Activated T-cell treated with anti-CD3 and anti-CD28 coated beads, Interleukin-2, amount 50 U/mL, for 4 hours (primary cell): Measurements from ENCODE around the gene MDFIC. TPM values are rescaled to one million over a fixed set of nuclear protein-coding genes. Genes with fewer than 3 reads are reported as not detected.

ENCODE experiments used
- ATAC-seq, 2 donors: fragments of 200-7000 bp; cut with Tn5 transposase; one replicate each; pipeline ENCODE4 v1.10.0; 2021
- DNase-seq: peaks from one replicate; pipeline ENCODE4 v3.0.0-alpha.2; 2020
- H3K27me3 Mint-ChIP-seq: one replicate; pipeline ENCODE4 v1.8.0; 2021; ENCODE audit warnings: low read depth, mixed read lengths
- H3K36me3 Mint-ChIP-seq: one replicate; pipeline ENCODE4 v1.8.0; 2022; ENCODE audit warnings: mixed read lengths; ENCODE audit not compliant: insufficient read depth
- H3K4me1 Mint-ChIP-seq: one replicate; pipeline ENCODE4 v1.8.0; 2021; ENCODE audit warnings: low read depth, mixed read lengths
- H3K4me3 Mint-ChIP-seq: one replicate; pipeline ENCODE4 v1.8.0; 2021; ENCODE audit warnings: mild to moderate bottlenecking, moderate library complexity, mixed read lengths
- H3K9me3 Mint-ChIP-seq: one replicate; pipeline ENCODE4 v1.8.0; 2021; ENCODE audit warnings: mixed read lengths
- total RNA-seq, 3 donors: library from RNA; stranded (reverse); gene quantifications; one replicate each; pipeline ENCODE4 v1.2.1, GENCODE V29; 2021

The MDFIC gene
- total RNA-seq, 3 donors from 2014 or later, result 84.4 to 119 (median 98.9) TPM

DNA sequence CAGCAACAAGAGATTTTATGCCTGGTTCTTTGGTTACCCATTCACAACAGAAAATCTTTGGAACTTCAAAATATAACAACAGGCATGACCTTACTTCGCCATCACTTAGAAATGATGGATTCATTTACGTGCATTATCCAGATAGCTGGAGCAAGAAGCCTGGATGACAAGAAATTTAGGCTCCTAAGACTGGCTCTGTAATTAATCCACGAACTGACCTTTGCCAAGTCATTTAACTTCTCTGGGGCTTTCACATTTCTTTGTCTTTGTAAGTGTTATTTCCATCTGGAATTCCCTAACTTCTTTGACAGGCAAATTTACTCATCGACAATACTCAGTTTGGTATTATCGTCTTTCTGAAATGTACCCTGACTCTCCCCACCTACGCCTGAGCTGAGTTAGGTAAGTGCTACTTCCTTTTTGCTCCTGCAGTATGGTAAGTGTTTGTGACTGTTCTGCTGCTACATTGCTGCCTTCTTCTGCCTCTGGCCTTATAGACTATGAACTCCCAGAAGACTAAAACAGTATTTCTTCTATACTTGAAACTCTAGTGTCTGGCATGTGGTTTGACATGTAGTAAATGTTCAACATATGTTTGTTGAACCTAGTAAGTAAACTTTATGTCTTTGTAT, 5.5 kb upstream of the MDFIC start:
- peaks cover 6% of the 10 kb centered on the region for H3K9me3 Mint-ChIP-seq
- peak overlapping the region; percentile 70 for H3K4me3 Mint-ChIP-seq
- peaks cover 57% of the 10 kb centered on the region for H3K4me1 Mint-ChIP-seq
- peak; percentile 91 to 92 for ATAC-seq
- peak; percentile 31 for DNase-seq
- H3K27me3 Mint-ChIP-seq, result no peaks in the 10 kb centered on the region
- no peaks in the 10 kb centered on the region for H3K36me3 Mint-ChIP-seq

DNA sequence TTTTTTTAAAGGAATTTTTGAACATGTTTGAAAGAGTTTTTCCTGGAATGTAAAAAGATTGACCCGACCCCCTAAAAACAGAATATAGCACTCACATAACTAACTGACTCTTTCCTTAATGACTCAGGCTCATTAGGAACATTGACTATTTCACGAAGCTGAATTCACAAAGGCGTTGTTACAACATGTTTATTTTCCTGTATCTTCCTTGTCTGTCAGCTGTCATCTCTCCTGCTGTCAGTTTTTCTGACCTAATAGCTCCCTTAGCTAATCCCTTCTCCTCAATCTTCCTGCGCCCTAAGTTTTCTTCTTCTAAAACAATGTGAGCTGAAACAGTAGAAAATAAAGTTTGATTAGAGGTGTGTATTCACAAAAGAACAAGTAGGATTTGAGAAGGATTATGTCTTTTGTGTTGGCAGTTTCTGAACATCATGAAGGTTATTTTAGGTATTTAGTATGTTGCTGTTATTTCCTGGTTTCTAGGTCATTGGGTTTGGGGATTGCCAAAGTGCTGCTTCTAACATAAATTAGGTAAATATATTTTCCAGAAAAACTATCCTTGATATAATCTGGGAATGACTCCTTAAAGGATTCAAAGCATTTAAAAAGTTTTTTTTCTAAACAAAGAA, 4.6 kb upstream of the MDFIC start:
- Mint-ChIP-seq H3K27me3 (no peaks in the 10 kb centered on the region), H3K9me3 (peaks cover 6% of the 10 kb centered on the region)

DNA sequence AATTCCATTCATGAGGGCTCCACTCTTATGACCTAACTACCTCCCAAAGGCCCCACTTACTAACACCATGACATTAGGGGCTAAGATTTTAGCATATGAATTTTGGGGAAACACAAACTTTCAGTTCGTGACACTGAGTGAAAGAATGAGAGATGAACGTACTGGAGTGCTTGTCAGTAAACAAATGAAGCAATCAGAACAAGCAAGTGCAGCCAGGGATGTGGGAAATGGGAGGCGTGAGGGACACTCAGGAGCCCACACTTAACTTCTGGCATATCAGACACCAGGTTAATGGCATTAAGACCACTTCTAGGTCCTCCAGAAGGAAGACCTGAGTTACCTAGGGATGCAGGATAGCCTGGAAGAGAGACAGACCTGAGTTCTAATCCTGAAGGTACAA, 2.3 kb upstream of the MDFIC start:
- Mint-ChIP-seq H3K4me3 (peak overlapping the region; percentile 1), H3K9me3 (peaks cover 1% of the 10 kb centered on the region), H3K27me3 (no peaks in the 10 kb centered on the region), H3K4me1 (peaks cover 64% of the 10 kb centered on the region), H3K36me3 (peaks cover 8% of the 10 kb centered on the region)
- no peak for DNase-seq
- no peak for ATAC-seq

More for the DNA sequence above, 4.6 kb upstream of the MDFIC start:
- Mint-ChIP-seq H3K4me1 (peaks cover 62% of the 10 kb centered on the region), H3K4me3 (peak overlapping the region; percentile 70), H3K36me3 (peaks cover 2% of the 10 kb centered on the region)
- ATAC-seq (no peak), DNase-seq (no peak)

- ATAC-seq (no peak), DNase-seq (peak; percentile 18)
- H3K27me3 Mint-ChIP-seq, result no peaks in the 10 kb centered on the region
- H3K9me3 Mint-ChIP-seq, result no peaks in the 10 kb centered on the region
- H3K4me1 Mint-ChIP-seq, result peaks cover 63% of the 10 kb centered on the region
- H3K4me3 Mint-ChIP-seq, result peak overlapping the region; percentile 96
- H3K36me3 Mint-ChIP-seq, result peaks cover 16% of the 10 kb centered on the region
These were observed 266 bp upstream of the MDFIC start for GRCh38 chr7:114921631-114922025.

GRCh38 chr7:114922652-114923402, 933 bp downstream of the MDFIC start:
- Mint-ChIP-seq H3K27me3 (no peaks in the 10 kb centered on the region), H3K4me1 (peaks cover 58% of the 10 kb centered on the region), H3K36me3 (peaks cover 21% of the 10 kb centered on the region), H3K4me3 (peak overlapping the region; percentile 96), H3K9me3 (no peaks in the 10 kb centered on the region)
- ATAC-seq (peak; percentile 57 to 61), DNase-seq (peak; percentile 49)

GRCh38 chr7:114923403-114923713, 1.5 kb downstream of the MDFIC start:
- ATAC-seq (no peak), DNase-seq (no peak)
- Mint-ChIP-seq H3K9me3 (no peaks in the 10 kb centered on the region), H3K4me1 (peaks cover 53% of the 10 kb centered on the region), H3K36me3 (peaks cover 21% of the 10 kb centered on the region), H3K27me3 (no peaks in the 10 kb centered on the region), H3K4me3 (peak overlapping the region; percentile 96)

DNA sequence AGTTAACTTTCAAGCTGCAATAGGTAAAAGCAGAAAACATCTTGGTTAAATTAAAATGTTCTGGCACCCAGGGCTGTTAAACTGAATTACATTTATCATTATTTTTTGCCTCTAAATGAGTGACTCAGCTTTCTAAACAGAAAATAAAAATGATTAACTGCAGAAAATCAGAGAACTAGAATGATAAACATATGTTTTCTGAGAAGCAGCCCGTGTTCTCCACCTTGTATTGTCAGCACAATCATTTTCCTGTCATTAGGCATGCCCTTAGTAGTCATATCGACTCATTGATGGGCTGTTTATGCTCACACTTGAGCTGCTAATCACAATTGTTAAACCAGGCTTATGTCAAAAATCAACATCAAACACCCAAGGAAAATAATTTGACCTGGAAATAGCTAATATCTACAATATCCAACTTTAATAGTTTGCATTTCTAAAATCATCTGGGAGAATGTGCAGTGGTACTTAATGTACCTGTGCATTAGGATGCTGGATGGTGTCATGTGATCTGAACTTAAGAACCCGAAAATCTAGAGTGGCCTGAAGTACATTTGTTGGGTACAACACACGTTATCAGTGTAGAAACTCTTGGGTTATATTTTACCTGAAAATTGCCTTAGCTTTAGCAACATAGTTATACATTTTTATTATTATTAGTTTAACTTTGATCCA, 2.3 kb downstream of the MDFIC start:
- ATAC-seq (no peak), DNase-seq (no peak)
- H3K36me3 Mint-ChIP-seq, result peaks cover 21% of the 10 kb centered on the region
- H3K27me3 Mint-ChIP-seq, result no peaks in the 10 kb centered on the region
- H3K4me3 Mint-ChIP-seq, result peak overlapping the region; percentile 96
- no peaks in the 10 kb centered on the region for H3K9me3 Mint-ChIP-seq
- peaks cover 46% of the 10 kb centered on the region for H3K4me1 Mint-ChIP-seq

GRCh38 chr7:114925434-114925833, 3.5 kb downstream of the MDFIC start:
- ATAC-seq (no peak), DNase-seq (no peak)
- Mint-ChIP-seq H3K9me3 (no peaks in the 10 kb centered on the region), H3K4me1 (peaks cover 35% of the 10 kb centered on the region), H3K4me3 (peak overlapping the region; percentile 96), H3K36me3 (peaks cover 21% of the 10 kb centered on the region), H3K27me3 (no peaks in the 10 kb centered on the region)

DNA sequence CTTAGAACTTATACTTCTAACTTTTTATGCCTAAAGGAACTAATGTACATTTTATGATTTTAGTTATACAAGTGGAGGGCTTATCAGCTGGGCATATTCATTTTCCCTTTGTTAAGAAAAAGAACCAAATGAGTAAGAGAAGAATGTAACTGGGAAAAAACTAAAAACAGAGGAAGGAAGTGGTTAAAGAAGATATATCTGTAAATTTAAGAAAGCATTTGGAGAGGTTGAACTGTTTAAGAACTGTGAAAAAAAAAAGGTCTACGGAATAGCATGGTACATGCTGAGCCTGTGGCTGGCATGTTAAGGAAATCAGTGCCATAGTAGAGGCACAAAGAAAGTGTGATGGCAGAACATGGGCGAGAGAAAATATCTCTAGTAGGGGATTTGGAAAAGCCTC, 6.2 kb downstream of the MDFIC start:
- H3K4me3 Mint-ChIP-seq, result no peak overlapping the region
- no peak for DNase-seq
- peaks cover 21% of the 10 kb centered on the region for H3K36me3 Mint-ChIP-seq
- H3K9me3 Mint-ChIP-seq, result no peaks in the 10 kb centered on the region
- H3K4me1 Mint-ChIP-seq, result peaks cover 24% of the 10 kb centered on the region
- ATAC-seq, result no peak
- H3K27me3 Mint-ChIP-seq, result no peaks in the 10 kb centered on the region

- H3K4me1 Mint-ChIP-seq, result peaks cover 20% of the 10 kb centered on the region
- H3K36me3 Mint-ChIP-seq, result peaks cover 18% of the 10 kb centered on the region
These were observed 7.7 kb downstream of the MDFIC start for GRCh38 chr7:114929570-114929969.

DNA sequence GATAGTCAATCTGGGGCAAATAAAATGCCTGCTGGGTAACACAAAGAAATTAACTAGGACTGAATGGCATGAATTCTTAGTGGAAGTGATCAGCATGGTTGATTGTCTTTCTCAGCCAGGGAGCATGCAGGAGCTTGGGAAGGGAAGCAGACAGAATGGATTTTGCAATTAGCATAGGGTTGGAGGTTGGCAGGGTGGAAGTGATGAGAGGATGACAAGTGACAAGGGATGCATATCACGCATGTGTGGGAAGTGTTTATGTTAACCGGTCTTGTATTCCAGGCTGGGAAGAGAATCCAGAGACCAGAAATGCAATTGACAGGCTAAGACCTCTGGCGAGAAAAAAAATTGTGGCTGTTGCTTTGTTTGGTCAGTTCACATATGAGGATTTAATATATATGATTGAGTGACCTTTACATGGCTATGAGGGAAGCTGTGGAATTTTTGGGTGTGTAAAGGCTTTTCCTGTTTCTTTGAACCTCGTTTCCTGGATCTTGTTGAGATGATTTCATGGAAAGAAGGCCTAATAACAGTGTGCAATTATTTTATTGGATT, 8.3 kb downstream of the MDFIC start:
- no peaks in the 10 kb centered on the region for H3K27me3 Mint-ChIP-seq
- peaks cover 18% of the 10 kb centered on the region for H3K4me1 Mint-ChIP-seq
- H3K9me3 Mint-ChIP-seq, result no peaks in the 10 kb centered on the region
- H3K36me3 Mint-ChIP-seq, result peaks cover 18% of the 10 kb centered on the region
- ATAC-seq, result no peak
- no peak overlapping the region for H3K4me3 Mint-ChIP-seq
- DNase-seq, result no peak

More at GRCh38 chr7:114929570-114929969, 7.7 kb downstream of the MDFIC start:
- no peaks in the 10 kb centered on the region for H3K27me3 Mint-ChIP-seq
- no peak overlapping the region for H3K4me3 Mint-ChIP-seq
- H3K9me3 Mint-ChIP-seq, result no peaks in the 10 kb centered on the region
- ATAC-seq (no peak), DNase-seq (no peak)

GRCh38 chr7:114930829-114931655, 9.1 kb downstream of the MDFIC start:
- Mint-ChIP-seq H3K36me3 (peaks cover 14% of the 10 kb centered on the region), H3K4me1 (peaks cover 18% of the 10 kb centered on the region), H3K4me3 (no peak overlapping the region), H3K27me3 (no peaks in the 10 kb centered on the region), H3K9me3 (no peaks in the 10 kb centered on the region)
- ATAC-seq (peak; percentile 57 to 61), DNase-seq (no peak)

DNA sequence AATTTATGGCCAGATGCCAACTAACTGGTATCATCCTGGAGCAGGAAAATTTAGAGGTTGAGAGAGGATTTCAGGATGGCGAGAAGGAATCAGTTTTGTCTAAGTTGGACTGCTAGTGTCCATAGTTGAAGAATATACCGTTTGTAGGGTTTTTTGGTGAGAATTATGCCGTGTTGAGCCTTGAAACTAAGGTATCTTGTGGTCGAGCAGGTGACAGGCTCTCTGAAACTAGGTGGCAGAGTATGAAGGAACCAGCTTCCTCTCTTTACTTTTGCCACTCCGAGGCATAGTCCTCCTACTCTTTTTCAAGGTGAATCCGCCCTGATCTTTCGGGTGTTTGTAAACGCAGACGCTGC, 9.7 kb downstream of the MDFIC start:
- peaks cover 9% of the 10 kb centered on the region for H3K36me3 Mint-ChIP-seq
- ATAC-seq, result peak; percentile 76 to 85
- no peak overlapping the region for H3K4me3 Mint-ChIP-seq

More for the DNA sequence above, 9.7 kb downstream of the MDFIC start:
- Mint-ChIP-seq H3K4me1 (peaks cover 19% of the 10 kb centered on the region), H3K9me3 (no peaks in the 10 kb centered on the region), H3K27me3 (no peaks in the 10 kb centered on the region)
- peak; percentile 13 for DNase-seq
